DMS53 (cell line): ENCODE data around the gene TSHZ2.

Experiments used
- DNase-seq: peaks from one replicate; lab custom pipeline; 2025; lab: John Stamatoyannopoulos, UW

TSHZ2 gene

GRCh38 chr20:53168491-53168890, 196.3 kb downstream of the TSHZ2 start:
- DNase-seq = no peak

GRCh38 chr20:53170196-53170595, 198.0 kb downstream of the TSHZ2 start:
- DNase-seq = no peak

DNA sequence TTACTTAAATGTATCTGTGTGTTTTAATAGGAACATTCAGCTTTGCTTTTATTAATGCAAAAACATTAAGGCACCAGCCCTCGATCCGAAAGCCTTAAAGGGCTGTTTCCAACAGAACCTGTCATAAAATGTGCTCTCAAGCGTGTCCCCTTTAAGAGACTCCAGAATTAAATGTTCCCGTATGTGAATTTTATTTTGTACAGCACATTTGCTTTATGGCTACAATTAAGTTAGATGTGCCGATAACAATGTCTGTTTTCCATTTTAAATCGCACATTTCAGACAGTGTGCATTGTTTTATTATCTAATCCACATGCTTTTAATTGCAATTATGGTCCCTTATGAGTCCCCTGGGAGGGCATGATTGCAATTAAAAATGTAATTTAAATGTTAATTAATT, 198.9 kb downstream of the TSHZ2 start:
- DNase-seq = no peak

DNA sequence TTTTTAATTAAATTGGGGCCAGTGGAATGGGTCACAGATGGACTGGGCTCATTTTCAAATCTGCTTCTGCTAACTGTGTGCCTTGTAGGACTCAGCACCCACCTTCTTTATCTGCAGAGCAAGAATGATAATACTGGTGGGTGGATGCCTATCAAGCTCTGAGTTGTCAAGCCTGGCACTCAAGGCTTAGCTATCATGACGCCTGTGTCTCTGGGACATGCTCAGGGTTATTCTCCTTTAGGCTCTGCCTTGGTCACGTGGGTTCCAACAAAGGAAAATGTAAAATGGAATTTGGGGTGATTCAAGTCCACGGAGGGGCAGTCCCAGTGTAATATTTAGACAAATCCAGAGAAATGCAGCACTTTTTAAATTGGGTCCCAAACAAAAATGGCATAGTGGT, 202.3 kb downstream of the TSHZ2 start:
- no peak for DNase-seq

DNA sequence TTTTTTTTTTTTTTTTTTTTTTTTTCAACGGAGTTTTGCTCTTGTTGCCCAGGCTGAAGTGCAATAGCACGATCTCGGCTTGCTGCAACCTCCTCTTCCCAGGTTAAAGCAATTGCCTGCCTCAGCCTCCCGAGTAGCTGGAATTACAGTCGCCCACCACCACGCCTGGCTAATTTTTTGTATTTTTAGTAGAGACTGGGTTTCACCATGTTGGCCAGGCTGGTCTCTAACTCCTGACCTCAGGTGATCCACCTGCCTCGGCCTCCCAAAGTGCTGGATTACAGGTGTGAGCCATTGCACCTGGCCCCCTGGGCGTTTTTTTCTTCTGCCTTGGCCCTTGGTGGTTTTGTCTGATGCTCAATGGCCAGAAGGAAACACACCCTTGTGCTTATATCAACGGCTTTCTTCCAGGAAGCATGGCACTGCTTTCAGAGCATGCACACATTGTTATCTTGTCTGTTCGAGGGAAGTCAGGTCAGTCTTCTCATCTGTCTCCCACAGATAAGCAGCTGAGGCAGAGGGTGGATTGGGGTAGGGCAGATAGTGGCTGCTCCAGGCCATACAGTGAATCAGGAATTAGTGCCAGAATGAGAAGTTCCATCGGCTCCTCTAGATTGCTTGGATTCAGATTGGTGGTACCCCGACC, 203.1 kb downstream of the TSHZ2 start:
- no peak for DNase-seq

DNA sequence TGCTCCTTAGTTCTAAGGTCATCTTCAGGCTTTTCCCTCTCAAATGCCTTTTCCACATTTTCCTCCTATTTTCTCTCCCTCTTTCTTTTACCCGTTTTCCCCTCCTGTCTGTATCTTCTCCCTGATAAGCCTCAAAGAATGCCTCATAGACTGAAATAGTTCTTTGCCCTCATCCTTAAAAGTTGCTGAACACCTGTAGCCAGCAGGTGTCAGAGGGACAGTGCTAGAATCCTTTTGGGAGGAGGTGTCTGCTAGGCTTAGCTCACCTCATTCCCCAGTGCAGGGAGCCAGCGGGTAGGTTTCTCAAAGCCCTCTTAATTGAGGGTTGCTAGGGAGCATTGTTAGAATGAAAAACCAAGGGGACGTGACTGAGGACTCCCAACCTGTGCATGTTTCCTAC, 204.0 kb downstream of the TSHZ2 start:
- DNase-seq = no peak

- no peak for DNase-seq
Measured at GRCh38 chr20:53177687-53178086, 205.5 kb downstream of the TSHZ2 start.

DNA sequence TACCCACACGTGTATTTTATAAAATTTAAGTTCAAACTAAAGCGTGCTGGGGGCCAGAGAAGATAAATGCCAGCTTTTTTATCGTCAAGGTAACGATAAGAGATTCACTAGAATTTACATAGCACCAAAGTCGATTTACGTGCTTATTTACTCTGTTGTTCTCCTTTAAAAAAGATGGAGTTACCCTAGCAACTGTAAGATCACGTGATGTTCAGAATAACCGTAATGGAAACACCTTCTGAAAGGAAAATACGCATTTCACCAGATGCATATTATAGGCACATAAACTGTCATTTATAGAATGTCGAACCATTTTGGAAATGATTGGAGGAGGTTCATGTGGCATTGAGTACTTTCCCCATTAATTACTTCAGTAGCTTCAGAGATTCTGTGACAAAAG, 207.6 kb downstream of the TSHZ2 start:
- no peak for DNase-seq

GRCh38 chr20:53180928-53181362, 208.8 kb downstream of the TSHZ2 start:
- DNase-seq = no peak

- no peak for DNase-seq
Measured at GRCh38 chr20:53181866-53182376, 209.8 kb downstream of the TSHZ2 start.

GRCh38 chr20:53183181-53183580, 211.0 kb downstream of the TSHZ2 start:
- no peak for DNase-seq

DNA sequence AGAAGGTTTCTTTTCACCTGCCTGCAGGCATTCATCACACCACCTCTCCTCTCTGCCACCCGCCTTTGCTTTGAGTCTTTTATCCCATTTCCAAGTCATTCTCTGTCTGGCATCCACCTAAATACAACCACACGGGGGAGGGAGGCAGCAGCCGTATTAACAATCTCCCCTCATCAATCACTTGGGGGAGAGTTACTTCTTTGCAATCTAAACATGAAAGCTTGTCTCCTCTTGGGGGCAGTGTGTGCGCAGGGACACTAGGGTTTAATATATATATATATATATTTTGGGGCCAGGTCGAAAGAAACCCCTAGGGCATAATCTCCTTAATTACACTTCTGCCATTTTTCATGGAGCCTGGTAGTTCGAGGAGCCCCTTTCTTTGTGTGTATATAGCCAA, 214.5 kb downstream of the TSHZ2 start:
- no peak for DNase-seq

DNA sequence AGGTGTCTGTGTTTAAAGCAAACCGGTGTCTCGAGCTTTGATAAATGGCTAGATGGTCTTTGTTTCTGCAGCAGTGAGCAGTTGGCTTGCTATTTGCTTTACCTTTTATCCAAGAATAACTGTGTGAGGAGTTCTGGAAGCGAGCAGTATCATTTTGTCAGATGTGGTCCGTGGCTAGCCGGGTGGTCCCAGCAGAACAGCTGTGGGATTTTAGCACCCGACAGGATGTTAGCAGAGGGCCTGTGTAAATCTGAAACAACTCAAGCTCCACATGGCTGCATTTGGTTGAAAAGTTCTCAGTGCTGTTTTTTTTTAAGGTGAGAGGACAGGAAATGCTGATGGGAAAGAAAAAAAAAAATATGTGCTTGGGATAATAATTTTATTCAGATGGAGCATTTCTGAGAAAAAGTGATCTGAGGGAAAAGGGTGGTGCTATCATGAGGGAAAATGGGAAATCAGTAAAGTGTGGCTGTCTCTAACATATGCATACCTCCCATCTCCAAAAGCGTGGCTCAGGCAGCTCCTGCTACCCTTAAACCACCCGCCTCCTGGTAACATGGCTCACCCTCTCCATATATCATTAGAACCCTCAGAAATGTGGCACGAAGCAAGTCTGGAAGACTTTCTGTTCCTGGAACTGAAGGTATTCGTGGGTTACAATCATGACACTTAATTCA, 215.4 kb downstream of the TSHZ2 start:
- DNase-seq = no peak

GRCh38 chr20:53190225-53190624, 218.1 kb downstream of the TSHZ2 start:
- no peak for DNase-seq

DNA sequence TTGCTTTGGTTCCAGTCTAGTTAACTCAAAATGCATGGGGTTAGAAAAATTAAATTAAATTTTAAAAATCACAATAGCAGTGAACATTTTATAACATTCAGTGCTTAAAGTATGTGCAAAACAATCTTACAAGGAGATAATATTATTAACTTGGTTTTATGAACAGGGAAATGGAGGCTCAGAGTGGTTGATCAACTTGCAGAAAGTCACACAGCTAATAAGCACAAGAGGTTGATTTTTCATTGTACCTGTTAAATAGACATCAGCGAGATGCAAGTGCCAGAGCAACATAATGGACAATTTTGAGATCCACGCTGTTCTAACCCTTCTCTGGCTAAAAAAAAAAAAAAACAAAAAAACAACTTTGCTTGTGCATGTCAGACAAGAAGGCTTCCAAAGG, 219.8 kb downstream of the TSHZ2 start:
- DNase-seq = no peak

GRCh38 chr20:53194306-53195290, 222.4 kb downstream of the TSHZ2 start:
- no peak for DNase-seq

DNA sequence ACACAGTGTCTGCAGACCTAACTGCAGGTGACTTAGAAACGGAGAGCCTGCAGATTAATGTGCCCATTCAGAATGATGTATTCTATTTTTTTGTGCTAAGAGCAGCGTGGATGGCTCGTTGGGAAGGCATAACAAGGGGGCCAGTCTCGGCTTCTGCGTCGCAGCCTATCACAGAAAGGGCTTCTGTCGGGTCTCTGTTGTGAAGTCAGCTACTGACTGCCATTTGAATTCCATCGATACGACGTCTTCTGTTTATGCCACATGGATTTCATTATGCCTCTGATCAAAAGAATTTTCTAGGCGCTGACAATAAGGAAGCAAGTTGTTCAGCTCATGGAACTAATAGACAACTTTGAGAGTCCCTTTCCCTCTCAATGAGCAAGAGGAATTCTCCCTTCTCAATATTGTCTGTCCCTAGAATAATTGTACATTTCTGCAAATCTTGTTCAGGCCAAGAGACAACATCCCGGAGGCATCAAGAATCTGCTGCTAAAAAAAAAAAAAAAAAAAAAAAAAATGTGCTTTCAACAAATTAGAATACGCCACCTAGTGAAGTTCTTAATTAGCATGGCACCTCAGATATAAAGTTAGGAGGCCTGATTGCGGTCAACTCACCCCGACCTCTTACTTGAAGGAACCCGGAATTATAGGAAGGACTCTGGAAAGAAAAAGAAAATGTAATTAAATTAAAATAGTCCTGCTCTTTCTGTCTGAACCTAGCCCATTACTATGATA, 223.9 kb downstream of the TSHZ2 start:
- no peak for DNase-seq

DNA sequence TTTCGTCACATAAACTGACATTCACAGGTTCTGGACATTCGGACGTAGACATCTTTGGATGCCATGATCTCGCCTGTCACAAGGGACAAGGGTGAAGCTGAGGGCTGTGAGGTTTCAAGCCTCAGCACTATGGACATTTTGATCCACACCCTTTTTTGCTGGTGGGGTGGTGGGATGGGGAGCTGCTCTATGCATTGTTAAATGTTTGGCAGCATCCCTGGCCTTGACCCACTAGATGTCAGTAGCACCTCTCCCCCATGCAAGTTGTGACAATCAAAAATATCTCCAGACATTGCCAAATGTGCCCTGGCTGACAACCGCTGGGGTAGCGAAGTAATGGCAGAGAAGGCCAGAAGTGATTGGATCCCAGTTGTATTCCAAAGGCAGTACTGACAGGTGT, 229.4 kb downstream of the TSHZ2 start:
- no peak for DNase-seq

- no peak for DNase-seq
Measured at GRCh38 chr20:53202777-53203176, 230.6 kb downstream of the TSHZ2 start.

DNA sequence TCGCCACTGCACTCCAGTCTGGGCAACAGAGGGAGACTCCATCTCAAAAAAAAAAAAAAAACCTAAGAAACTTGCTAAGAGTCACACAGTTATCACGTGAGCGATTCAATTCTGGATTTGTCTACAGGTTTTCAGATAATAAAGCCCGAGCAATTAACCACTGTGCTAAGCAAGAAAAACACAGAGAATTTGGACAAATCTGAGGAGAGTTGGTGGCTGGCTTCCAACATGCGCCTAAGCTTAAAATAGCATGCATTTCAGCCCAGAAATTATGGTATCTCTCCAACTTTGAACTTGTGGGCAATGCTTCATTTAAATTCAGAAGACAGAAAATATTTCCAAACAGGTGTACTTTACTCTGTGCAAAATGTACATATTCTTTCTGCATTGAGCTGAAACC, 232.9 kb downstream of the TSHZ2 start:
- no peak for DNase-seq

DNA sequence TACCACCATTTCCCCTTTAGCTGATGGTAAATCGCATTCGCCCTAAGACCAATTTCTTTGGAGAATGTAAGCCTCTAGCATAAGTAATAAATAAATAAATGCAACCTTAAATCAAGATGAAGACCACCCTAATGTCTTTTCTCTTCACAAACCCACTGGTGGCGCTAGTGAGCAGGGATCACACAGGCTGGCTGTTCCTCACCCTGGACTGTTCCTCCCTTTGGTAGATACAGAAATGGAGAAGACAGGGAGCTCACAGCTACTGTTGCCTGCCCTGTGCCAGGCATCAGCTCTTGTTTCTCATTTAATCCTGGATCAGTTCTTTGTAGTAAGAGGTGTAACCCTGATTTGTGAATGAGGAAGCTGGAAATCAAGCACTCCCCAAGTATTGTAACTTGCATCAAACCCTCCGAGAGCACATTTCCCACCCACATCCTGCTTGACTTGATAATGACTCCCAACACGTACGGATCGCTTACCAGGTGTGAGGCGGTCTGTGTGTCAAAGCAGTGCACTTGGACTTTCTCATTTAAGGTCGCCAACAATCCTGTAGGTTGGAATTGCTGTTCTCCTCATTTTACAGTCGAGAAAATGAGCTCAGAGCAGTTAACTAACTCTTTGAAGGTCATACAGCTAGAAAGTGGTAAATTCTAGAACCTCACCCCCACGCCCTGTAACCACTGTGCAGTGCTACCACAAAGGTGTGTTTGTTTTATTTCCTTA, 236.1 kb downstream of the TSHZ2 start:
- no peak for DNase-seq
